Fibroblast of mammary gland (primary cell): ENCODE results near the gene YBX2.

Source experiments
- DNase-seq: peaks from one replicate; pipeline ENCODE4 v3.0.0-alpha.2; 2010; ENCODE audit warnings: low read depth
- H3K4me3 ChIP-seq: 2 replicates; pipeline ENCODE4 v1.5.1; 2011; ENCODE audit warnings: low read depth, mild to moderate bottlenecking, low read length, moderate library complexity; ENCODE audit not compliant: control insufficient read depth
- TF ChIP-seq, protein P1 (sequence below): conservative IDR thresholded peaks from 2 replicates; pipeline ENCODE4 v1.5.1; 2011; ENCODE audit warnings: low read depth, low read length, inconsistent platforms; ENCODE audit not compliant: control insufficient read depth, insufficient read depth

Gene YBX2

DNA sequence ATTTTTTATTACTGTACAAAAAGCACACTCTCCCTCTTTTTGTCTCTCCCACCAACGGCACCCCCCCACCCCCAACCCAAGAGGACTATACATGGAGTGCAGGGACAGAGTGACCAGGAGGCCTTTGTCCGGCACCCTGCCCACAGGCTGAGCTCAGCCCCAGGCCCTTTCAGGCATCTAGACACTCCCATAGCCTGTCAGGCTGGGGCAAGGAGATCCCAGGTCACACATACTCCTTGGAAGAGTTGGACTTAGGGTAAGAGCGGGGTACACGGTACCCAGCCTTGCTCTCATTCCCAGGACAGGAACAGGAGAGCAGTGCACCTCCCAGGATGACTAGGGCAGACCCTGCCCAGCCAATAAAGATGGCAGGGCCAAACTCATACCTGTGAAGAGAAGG, 34.3 kb downstream of the YBX2 start:
- no peak for DNase-seq
- H3K4me3 ChIP-seq: no peak overlapping the region
- TF ChIP-seq, protein P1, sequence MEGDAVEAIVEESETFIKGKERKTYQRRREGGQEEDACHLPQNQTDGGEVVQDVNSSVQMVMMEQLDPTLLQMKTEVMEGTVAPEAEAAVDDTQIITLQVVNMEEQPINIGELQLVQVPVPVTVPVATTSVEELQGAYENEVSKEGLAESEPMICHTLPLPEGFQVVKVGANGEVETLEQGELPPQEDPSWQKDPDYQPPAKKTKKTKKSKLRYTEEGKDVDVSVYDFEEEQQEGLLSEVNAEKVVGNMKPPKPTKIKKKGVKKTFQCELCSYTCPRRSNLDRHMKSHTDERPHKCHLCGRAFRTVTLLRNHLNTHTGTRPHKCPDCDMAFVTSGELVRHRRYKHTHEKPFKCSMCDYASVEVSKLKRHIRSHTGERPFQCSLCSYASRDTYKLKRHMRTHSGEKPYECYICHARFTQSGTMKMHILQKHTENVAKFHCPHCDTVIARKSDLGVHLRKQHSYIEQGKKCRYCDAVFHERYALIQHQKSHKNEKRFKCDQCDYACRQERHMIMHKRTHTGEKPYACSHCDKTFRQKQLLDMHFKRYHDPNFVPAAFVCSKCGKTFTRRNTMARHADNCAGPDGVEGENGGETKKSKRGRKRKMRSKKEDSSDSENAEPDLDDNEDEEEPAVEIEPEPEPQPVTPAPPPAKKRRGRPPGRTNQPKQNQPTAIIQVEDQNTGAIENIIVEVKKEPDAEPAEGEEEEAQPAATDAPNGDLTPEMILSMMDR: no peak

DNA sequence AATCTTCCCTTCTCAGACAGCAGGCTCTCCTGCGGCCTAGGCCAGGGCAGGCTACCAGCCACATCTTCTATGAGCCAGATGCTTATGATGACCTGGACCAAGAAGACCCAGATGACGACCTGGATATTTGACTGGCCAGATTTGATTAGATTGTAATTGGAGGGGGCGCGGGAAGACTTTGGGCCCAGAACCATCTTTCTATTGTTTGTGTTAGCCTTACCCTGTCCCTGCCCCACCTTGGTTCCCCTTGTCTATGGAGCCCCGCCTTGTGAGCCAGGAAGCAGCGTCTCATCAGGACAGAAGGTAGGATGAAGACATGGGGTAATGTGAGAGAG, 34.9 kb downstream of the YBX2 start:
- DNase-seq: no peak
- TF ChIP-seq, protein P1: no peak
- no peak overlapping the region for H3K4me3 ChIP-seq

DNA sequence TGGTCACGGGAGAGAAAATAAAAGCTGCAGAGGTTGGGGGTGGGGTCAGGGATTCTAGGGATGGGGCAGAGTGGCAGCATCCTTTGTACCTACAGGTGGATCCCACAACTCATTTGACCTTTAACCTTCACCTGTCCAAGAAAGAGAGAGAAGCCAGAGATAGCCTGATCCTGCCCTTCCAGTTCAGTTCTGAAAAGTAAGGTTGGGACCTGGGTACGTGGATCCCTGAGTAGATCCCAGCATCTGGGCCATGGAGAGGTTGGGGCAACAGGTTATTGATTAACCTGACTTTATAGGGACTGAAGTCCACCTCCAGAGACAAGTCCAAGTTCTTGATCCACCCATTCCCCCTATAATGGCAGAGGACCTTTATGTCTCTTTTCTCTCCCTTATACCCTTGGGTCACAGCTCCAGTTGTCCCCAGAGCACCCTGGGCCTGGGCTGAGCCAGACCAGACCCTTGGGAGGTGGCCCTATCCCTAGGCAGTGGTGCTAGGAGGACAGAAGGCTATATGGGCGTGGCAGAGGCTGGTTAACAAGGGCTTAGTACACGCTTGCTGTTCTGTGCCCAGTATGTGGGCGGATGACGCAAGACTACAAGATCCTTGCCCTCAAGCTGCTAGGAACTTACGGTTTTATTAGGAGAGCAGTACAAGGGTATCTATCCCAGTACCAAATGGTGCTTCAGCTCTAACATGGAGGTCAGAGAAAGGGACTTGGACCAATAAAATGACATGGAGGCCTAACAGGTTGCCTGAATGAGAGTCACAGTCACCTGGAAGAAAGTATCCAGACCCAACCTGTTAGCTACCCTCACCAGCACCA, 35.5 kb downstream of the YBX2 start:
- no peak overlapping the region for H3K4me3 ChIP-seq
- DNase-seq: peak; percentile 88
- TF ChIP-seq, protein P1: no peak

DNA sequence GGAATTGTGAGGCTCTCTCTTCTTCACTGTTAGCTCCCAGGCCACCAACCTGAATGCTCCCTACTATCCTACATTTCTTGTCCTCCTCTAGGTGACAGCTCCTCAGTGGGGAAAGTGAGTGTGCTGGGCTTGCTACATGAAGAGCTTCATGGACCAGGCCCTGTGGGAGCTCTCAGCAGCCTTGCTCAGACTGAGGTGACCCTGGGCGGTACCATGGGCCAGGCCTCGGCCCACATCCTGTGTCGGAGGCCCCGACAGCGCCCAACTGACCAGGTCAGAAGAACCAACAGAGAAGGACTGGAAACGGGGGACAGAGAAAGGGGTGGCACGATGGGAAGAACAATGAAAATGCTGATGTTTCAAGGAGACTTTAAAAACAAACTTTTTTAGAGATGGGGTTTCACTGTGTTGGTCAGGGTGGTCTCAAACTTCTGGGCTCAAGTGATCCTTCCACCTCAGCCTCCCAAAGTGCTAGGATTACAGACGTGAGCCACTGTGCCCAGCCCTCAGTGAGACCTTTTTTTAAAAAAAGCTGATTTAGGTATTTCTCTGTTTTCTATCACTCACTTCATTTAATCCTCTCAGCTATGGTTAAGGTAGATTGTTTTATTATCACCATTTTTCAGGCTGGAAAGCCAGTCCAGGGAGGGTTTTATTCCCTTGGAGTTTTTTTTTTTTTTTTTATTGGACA, 37.5 kb downstream of the YBX2 start:
- TF ChIP-seq, protein P1: no peak
- no peak for DNase-seq
- no peak overlapping the region for H3K4me3 ChIP-seq

DNA sequence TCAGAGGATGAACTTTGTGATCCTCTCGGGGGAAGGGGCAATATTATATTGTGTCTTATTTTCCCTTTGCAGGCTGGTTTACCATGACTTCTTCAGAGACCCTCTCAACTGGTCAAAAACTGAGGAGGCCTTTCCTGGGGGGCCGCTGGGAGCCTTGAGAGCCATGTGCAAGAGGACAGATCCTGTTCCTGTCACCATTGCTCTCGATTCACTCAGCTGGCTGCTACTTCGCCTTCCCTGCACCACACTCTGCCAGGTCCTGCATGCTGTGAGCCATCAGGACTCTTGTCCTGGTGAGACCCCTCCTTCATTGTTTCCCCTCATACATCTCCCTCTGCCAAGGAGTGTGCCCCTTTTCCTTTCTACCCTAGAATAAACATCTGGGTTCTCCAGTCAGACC, 39.9 kb downstream of the YBX2 start:
- TF ChIP-seq, protein P1: no peak
- H3K4me3 ChIP-seq: no peak overlapping the region
- no peak for DNase-seq

DNA sequence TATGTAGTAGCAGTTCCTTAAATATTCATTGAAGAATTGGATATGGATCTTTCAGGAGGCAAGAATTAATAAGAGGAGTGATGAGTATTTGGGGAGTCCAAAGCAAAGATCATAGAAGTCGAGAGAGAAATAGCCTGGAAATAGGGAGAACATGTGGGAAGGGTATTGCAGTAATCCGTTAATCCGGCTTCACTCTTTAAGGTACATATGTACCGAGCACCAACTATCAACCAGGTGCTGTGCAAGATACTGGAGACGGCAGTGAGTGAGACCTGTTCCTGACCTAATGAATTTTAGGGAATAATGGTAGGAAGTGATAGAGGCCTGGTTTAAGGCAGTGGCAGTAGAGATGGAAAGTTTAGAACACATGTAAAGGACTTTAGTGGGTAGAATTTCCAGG, 41.4 kb downstream of the YBX2 start:
- H3K4me3 ChIP-seq: peak overlapping the region; percentile 94
- TF ChIP-seq, protein P1: no peak
- DNase-seq: no peak
